HCT116 (cell line): Measurements from ENCODE around the gene RNF208. TPM values are rescaled to one million over a fixed set of nuclear protein-coding genes. Genes with fewer than 3 reads are reported as not detected.

Source experiments
- ATAC-seq: fragments of 200-7000 bp; cut with Tn5 transposase; 2 replicates; pipeline ENCODE4 v1.9.1; 2020; ENCODE audit warnings: mild to moderate bottlenecking, moderate library complexity
- BruUV-seq: library from RNA; stranded (reverse); fragments of 400-500 nt; replicated peaks from 2 replicates; lab custom pipeline; 2021; lab: Mats Ljungman, UMichigan
- CTCF ChIA-PET: fragments of 300-600 bp; sonication (Branson Sonifier 250); formaldehyde crosslinking; loops from one replicate; lab custom pipeline; 2021; ENCODE audit warnings: antibody characterized with exemption; lab: Charles Lee
- POLR2A ChIA-PET: fragments of 300-600, 350-600 bp; sonication (Branson Sonifier 250); formaldehyde crosslinking; loops from one replicate; lab custom pipeline; 2021; ENCODE audit warnings: antibody characterized with exemption; lab: Charles Lee
- RAD21 ChIA-PET, 2 experiments: fragments of 300-600 bp; sonication (Branson Sonifier 250); formaldehyde crosslinking; loops; one replicate each; lab custom pipeline; 2023; ENCODE audit warnings: low total read pairs in 2 of 2; ENCODE audit not compliant: uncharacterized antibody in 2 of 2, unreplicated experiment in 2 of 2, low non-redundant PET in 1 of 2; lab: Charles Lee
- DNase-seq: peaks from one replicate; pipeline ENCODE4 v3.0.0-alpha.2; 2010; ENCODE audit warnings: low read depth, low spot score
- H2AFZ ChIP-seq: fragments of 200-600 bp; shearing (Covaris generic), sonication (generic); 2 replicates; pipeline ENCODE4 v1.6.1; 2017; ENCODE audit warnings: low read depth, mixed run types, mixed read lengths, antibody characterized with exemption, low read length; ENCODE audit not compliant: poor library complexity, severe bottlenecking
- H3K27ac ChIP-seq: 2 replicates; pipeline ENCODE4 v1.5.1; 2012; ENCODE audit warnings: low read depth, low read length
- H3K27me3 ChIP-seq: fragments of 200-600 bp; sonication (generic); 2 replicates; pipeline ENCODE4 v1.6.1; 2016; ENCODE audit warnings: mixed run types, low read length, mixed read lengths; ENCODE audit not compliant: insufficient read depth
- H3K36me3 ChIP-seq, 2 experiments: fragments of 200-500 bp in 1 of 2; fragments of 200-600 bp in 1 of 2; sonication (Bioruptor generic) in 1 of 2; sonication (generic) in 1 of 2; 2 replicates each; pipeline versions ENCODE4 v1.5.1 to v1.6.1; 2014 to 2016; ENCODE audit warnings: low read length in 2 of 2, inconsistent platforms in 1 of 2, mixed read lengths in 1 of 2, mixed run types in 1 of 2; ENCODE audit not compliant: insufficient read depth in 2 of 2, control insufficient read depth in 1 of 2
- H3K4me1 ChIP-seq, 2 experiments: fragments of 200-600 bp in 1 of 2; sonication (generic) in 1 of 2; 2 replicates each; pipeline versions ENCODE4 v1.5.1 to v1.6.1; 2012 to 2017; ENCODE audit warnings: low read length in 2 of 2, inconsistent platforms in 1 of 2, mild to moderate bottlenecking in 1 of 2, mixed read lengths in 1 of 2, mixed run types in 1 of 2, moderate library complexity in 1 of 2; ENCODE audit not compliant: insufficient read depth in 2 of 2, control insufficient read depth in 1 of 2
- H3K4me2 ChIP-seq: fragments of 200-600 bp; sonication (generic); 2 replicates; pipeline ENCODE4 v1.6.1; 2017; ENCODE audit warnings: mixed run types, low read length, mixed read lengths
- H3K4me3 ChIP-seq, 2 experiments: fragments of 200-600 bp in 1 of 2; sonication (generic) in 1 of 2; replicated peaks in 1 of 2; 2 replicates each; pipeline ENCODE4 v1.5.1; 2011 to 2016; ENCODE audit warnings: low read length in 2 of 2, control low read depth in 1 of 2, low read depth in 1 of 2, mild to moderate bottlenecking in 1 of 2, mixed read lengths in 1 of 2, mixed run types in 1 of 2
- H3K79me2 ChIP-seq: fragments of 200-600 bp; sonication (generic); 2 replicates; pipeline ENCODE4 v1.6.1; 2017; ENCODE audit warnings: mild to moderate bottlenecking, mixed run types, low read length, moderate library complexity, mixed read lengths; ENCODE audit not compliant: insufficient read depth
- H3K9ac ChIP-seq: fragments of 200-600 bp; sonication (generic); 2 replicates; pipeline ENCODE4 v1.6.1; 2016; ENCODE audit warnings: low read length, mixed read lengths
- H3K9me2 ChIP-seq: fragments of 200-600 bp; sonication (generic), shearing (Covaris generic); 2 replicates; pipeline ENCODE4 v1.6.1; 2017; ENCODE audit warnings: mixed run types, mild to moderate bottlenecking, moderate library complexity; ENCODE audit not compliant: insufficient read depth
- H3K9me3 ChIP-seq, 2 experiments: fragments of 200-500 bp in 1 of 2; fragments of 200-600 bp in 1 of 2; sonication (Bioruptor generic) in 1 of 2; sonication (generic) in 1 of 2; 2 replicates each; pipeline ENCODE4 v1.6.1; 2014 to 2017; ENCODE audit warnings: low read length in 2 of 2, mixed read lengths in 2 of 2, inconsistent platforms in 1 of 2, low read depth in 1 of 2, mild to moderate bottlenecking in 1 of 2, mixed run types in 1 of 2, moderate library complexity in 1 of 2; ENCODE audit not compliant: control insufficient read depth in 1 of 2, insufficient read depth in 1 of 2
- H4K20me1 ChIP-seq: fragments of 200-600 bp; sonication (generic), shearing (Covaris generic); 2 replicates; pipeline ENCODE4 v1.6.1; 2017; ENCODE audit warnings: mixed run types, mild to moderate bottlenecking, moderate library complexity; ENCODE audit not compliant: insufficient read depth
- CEBPB ChIP-seq: IDR thresholded peaks from 2 replicates; pipeline ENCODE4 v1.6.1; 2012; ENCODE audit warnings: low read depth
- EZH2 ChIP-seq: fragments of 200-600 bp; sonication (generic); IDR thresholded peaks from 2 replicates; pipeline ENCODE4 v1.6.1; 2017; ENCODE audit warnings: antibody characterized with exemption, mixed run types
- POLR2A ChIP-seq: IDR thresholded peaks from 2 replicates; pipeline ENCODE4 v1.7.0; 2011; ENCODE audit warnings: borderline replicate concordance; ENCODE audit not compliant: insufficient read depth, insufficient read length; ENCODE audit errors: extremely low read depth
- POLR2AphosphoS5 ChIP-seq: IDR thresholded peaks from 2 replicates; pipeline ENCODE4 v1.6.1; 2011; ENCODE audit warnings: mild to moderate bottlenecking, low read depth, low read length, moderate library complexity
- RAD21 ChIP-seq: IDR thresholded peaks from 2 replicates; pipeline ENCODE4 v1.6.1; 2012; ENCODE audit warnings: low read depth, mild to moderate bottlenecking
- REST ChIP-seq: IDR thresholded peaks from 2 replicates; pipeline ENCODE4 v1.6.1; 2012; ENCODE audit warnings: low read depth
- SP1 ChIP-seq: IDR thresholded peaks from 2 replicates; pipeline ENCODE4 v1.6.1; 2012; ENCODE audit warnings: low read depth
- SRF ChIP-seq: IDR thresholded peaks from 2 replicates; pipeline ENCODE4 v1.6.1; 2012; ENCODE audit warnings: low read depth
- TCF7L2 ChIP-seq: IDR thresholded peaks from 2 replicates; pipeline ENCODE4 v1.7.0; 2011; ENCODE audit warnings: borderline replicate concordance, inconsistent platforms; ENCODE audit not compliant: insufficient read depth, insufficient read length; ENCODE audit errors: extremely low read depth
- YY1 ChIP-seq: IDR thresholded peaks from 2 replicates; pipeline ENCODE4 v1.6.1; 2011; ENCODE audit warnings: low read length, low read depth, moderate library complexity, mild to moderate bottlenecking; ENCODE audit not compliant: insufficient replicate concordance; ENCODE audit errors: extremely low read depth
- ZFX ChIP-seq: fragments of 450-650 bp; IDR thresholded peaks from 2 replicates; pipeline ENCODE4 v1.6.1; 2017
- ZNF274 ChIP-seq: fragments of 200-500 bp; sonication (Bioruptor generic); IDR thresholded peaks from 2 replicates; pipeline ENCODE4 v1.6.1; 2014; ENCODE audit warnings: mild to moderate bottlenecking, low read depth, low read length, inconsistent platforms
- intact Hi-C: fragments of 100-400 bp; cut with micrococcal nuclease; formaldehyde crosslinking; loops from 2 replicates; pipeline ENCODE4 v1.10.0; 2022
- total RNA-seq: library from RNA; stranded (reverse); gene quantifications from one replicate; pipeline ENCODE4 v1.2.1, GENCODE V29; 2021; ENCODE audit not compliant: unreplicated experiment
- TF ChIP-seq, protein P1 (sequence below), 3 experiments: fragments of 200-600 bp in 1 of 3; sonication (generic) in 1 of 3; IDR thresholded peaks in 2 of 3; conservative IDR thresholded peaks in 1 of 3; 2 replicates each; pipeline ENCODE4 v1.5.1; 2012 to 2017; ENCODE audit warnings: low read depth in 2 of 3, low read length in 2 of 3, antibody characterized with exemption in 1 of 3, borderline replicate concordance in 1 of 3, control low read depth in 1 of 3, mild to moderate bottlenecking in 1 of 3, mixed read lengths in 1 of 3, mixed run types in 1 of 3, moderate library complexity in 1 of 3; ENCODE audit not compliant: insufficient read depth in 1 of 3

Gene RNF208
- total RNA-seq, 1 experiment from 2014 or later = 26.1 TPM

DNA sequence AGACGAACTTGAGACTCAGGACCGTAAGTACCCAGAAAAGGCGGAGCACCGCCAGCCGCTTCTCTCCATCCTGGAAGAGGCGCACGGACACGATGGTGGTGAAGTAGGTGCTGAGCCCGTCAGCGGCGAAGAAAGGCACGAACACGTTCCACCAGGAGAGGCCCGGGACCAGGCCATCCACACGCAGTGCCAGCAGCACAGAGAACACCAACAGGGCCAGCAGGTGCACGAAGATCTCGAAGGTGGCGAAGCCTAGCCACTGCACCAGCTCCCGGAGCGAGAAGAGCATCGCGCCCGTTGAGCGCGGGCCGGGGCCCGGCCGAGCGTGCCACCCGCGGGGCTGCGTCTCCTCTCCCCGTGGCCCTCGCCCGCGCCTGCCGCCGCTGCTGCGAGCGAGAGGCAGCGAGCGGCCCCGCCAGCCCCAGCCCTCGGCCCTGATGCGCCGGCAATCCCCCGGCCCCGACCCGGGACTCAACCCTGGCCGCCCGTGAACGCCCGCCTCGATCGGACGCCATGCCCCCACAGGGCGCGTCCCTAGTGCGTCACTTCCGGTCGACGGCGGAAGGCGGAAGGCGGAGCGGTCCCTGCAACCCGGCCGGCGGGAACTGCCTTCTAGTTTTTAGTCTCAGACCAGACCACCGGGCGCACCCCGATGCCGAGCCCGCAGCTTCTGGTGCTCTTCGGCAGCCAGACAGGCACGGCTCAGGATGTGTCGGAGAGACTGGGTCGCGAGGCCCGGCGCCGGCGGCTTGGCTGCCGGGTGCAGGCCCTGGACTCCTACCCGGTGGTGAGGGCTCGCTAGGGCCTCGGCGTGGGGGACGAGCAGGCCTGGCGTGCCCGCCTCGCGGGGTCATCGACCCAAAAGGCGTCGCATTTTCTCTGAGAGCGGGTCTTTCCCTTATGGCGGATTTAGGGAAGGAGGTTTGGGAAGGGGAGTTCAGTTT lies 16.6 kb downstream of the RNF208 start, which contains the start of the genes NDOR1 and TMEM203:
Gene NDOR1, plus strand, starts transcription at position 575 of the 944 bp plus-strand sequence. Its CDS starts 78 bp downstream, at position 653.
Gene TMEM203, minus strand, starts transcription at position 523 of the 944 bp plus-strand sequence. Its CDS starts 234 bp downstream, at position 289.
- RAD21 ChIA-PET = no interaction called here
- BruUV-seq = no TSS peak
- peak; percentile 62 for DNase-seq

More for the DNA sequence above, 16.6 kb downstream of the RNF208 start, which contains the start of the genes NDOR1 and TMEM203:
- peak; percentile 46 for ATAC-seq
- no peak within 1 kb of the TSS for H2AFZ ChIP-seq
- H3K4me3 ChIP-seq = peak within 1 kb of the TSS; percentile 91 to 98
- TF ChIP-seq REST = no peak
- TF ChIP-seq YY1 = peak; percentile 94
- TF ChIP-seq POLR2A = peak; percentile 93
- peak; percentile 88 for TF ChIP-seq POLR2AphosphoS5
- TF ChIP-seq ZFX = peak; percentile 97
- TF ChIP-seq, protein P1, sequence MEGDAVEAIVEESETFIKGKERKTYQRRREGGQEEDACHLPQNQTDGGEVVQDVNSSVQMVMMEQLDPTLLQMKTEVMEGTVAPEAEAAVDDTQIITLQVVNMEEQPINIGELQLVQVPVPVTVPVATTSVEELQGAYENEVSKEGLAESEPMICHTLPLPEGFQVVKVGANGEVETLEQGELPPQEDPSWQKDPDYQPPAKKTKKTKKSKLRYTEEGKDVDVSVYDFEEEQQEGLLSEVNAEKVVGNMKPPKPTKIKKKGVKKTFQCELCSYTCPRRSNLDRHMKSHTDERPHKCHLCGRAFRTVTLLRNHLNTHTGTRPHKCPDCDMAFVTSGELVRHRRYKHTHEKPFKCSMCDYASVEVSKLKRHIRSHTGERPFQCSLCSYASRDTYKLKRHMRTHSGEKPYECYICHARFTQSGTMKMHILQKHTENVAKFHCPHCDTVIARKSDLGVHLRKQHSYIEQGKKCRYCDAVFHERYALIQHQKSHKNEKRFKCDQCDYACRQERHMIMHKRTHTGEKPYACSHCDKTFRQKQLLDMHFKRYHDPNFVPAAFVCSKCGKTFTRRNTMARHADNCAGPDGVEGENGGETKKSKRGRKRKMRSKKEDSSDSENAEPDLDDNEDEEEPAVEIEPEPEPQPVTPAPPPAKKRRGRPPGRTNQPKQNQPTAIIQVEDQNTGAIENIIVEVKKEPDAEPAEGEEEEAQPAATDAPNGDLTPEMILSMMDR (IDR thresholded peaks at IDR 0.05 in 2 of 3, conservative IDR thresholded peaks at IDR 0.05 in 1 of 3; ENCODE audit: borderline replicate concordance in 1 of 3, insufficient read depth in 1 of 3, low read depth in 2 of 3, low read length in 2 of 3) = no peak
- no peak for TF ChIP-seq TCF7L2
- TF ChIP-seq RAD21 = no peak
- no peak for TF ChIP-seq CEBPB
- no peak for TF ChIP-seq EZH2
- no peak for TF ChIP-seq ZNF274
- no peak for TF ChIP-seq SP1
- no peak for TF ChIP-seq SRF
- peaks cover 22 to 35% of the 10 kb centered on the region in 2 experiments for H3K4me1 ChIP-seq
- H3K9me2 ChIP-seq = no peaks in the 10 kb centered on the region
- peaks cover 62% of the 10 kb centered on the region for H3K79me2 ChIP-seq
- peak within 1 kb of the TSS; percentile 95 for H3K9ac ChIP-seq
- peak within 1 kb of the TSS; percentile 78 for H3K27ac ChIP-seq
- H3K4me2 ChIP-seq = peak within 1 kb of the TSS; percentile 93
- no peaks in the 10 kb centered on the region for H3K27me3 ChIP-seq
- peaks cover 0 to 13% of the 10 kb centered on the region in 2 experiments; a peak in 2 of 4 replicates for H3K36me3 ChIP-seq
- ChIA-PET POLR2A (interaction anchor here (1.9 to 2.1 kb wide), 2 partner anchors 16 to 18 kb away, joined by 6 read pairs; partner anchors contain the start of gene SSNA1), CTCF (no interaction called here)
- intact Hi-C loops = loop anchor here (2.0 kb wide), 1 partner anchor 17 kb away; the partner anchor contains the start of gene RNF208
- no peaks in the 10 kb centered on the region for H3K9me3 ChIP-seq
- H4K20me1 ChIP-seq = no peaks in the 10 kb centered on the region
